Measurements from ENCODE around the gene POLA2.

- TF ChIP-seq CTCF (IDR thresholded peaks at IDR 0.05), result no peak
- TF ChIP-seq SIN3A (IDR thresholded peaks at IDR 0.05; ENCODE audit: borderline replicate concordance, insufficient read depth, low read depth, low read length), result no peak
- no peak for TF ChIP-seq POLR2AphosphoS5 (IDR thresholded peaks at IDR 0.05; ENCODE audit: low read depth, low read length)
- no peak for TF ChIP-seq REST (IDR thresholded peaks at IDR 0.05; ENCODE audit: insufficient read depth in 1 of 2, low read depth in 2 of 2, low read length in 1 of 2)
- no peak for TF ChIP-seq TCF7L2 (IDR thresholded peaks at IDR 0.05; ENCODE audit: low read depth, low read length)
Measured at GRCh38 chr11:65338676-65339075, 76.9 kb downstream of the POLA2 start.

Measured in Panc1 (cell line).